HepG2 (cell line): ENCODE measurements around the gene NPAS2. TPM values are rescaled to one million over a fixed set of nuclear protein-coding genes. Genes with fewer than 3 reads are reported as not detected.

ENCODE experiments used
- ATAC-seq: fragments of 200-7000 bp; cut with Tn5 transposase; 3 replicates; pipeline ENCODE4 v1.9.1; 2020; ENCODE audit warnings: mild to moderate bottlenecking, moderate library complexity
- BruUV-seq: library from RNA; stranded (reverse); fragments of 400-500 nt; replicated peaks from 2 replicates; lab custom pipeline; 2021; lab: Mats Ljungman, UMichigan
- CTCF ChIA-PET: fragments of 300-600 bp; formaldehyde crosslinking; extraction: SDS; loops from one replicate; lab custom pipeline; 2021; ENCODE audit warnings: low total read pairs, inconsistent platforms, low intra/inter-chr PET ratio; lab: Yijun Ruan, JAX
- POLR2A ChIA-PET: fragments of 350-600 bp; sonication (Branson Sonifier 250); formaldehyde crosslinking; loops from one replicate; lab custom pipeline; 2020; ENCODE audit warnings: antibody characterized with exemption, inconsistent platforms; lab: Yijun Ruan, JAX
- DNase-seq: peaks from one replicate; pipeline ENCODE4 v3.0.0-alpha.2; 2015; ENCODE audit warnings: low spot score
- FAIRE-seq: peaks from 3 replicates; lab custom pipeline; 2011; peaks lifted over from hg19 to GRCh38; lab: Jason Lieb, UNC
- H2AFZ ChIP-seq: one replicate; pipeline ENCODE4 v1.6.1; 2011; ENCODE audit warnings: low read length, inconsistent platforms
- H3K27ac ChIP-seq: fragments of 300-600 bp; 3 replicates; pipeline ENCODE4 v1.8.0; 2011; ENCODE audit warnings: mixed run types, mild to moderate bottlenecking, mixed read lengths, low read length, inconsistent platforms; ENCODE audit not compliant: insufficient read depth; ENCODE audit errors: extremely low read length
- H3K27me3 ChIP-seq, 2 experiments: fragments of 200-600 bp in 1 of 2; 2 replicates in 1 of 2; 3 replicates in 1 of 2; pipeline versions ENCODE4 v1.6.0 to v1.8.0; 2011; ENCODE audit warnings: low read length in 2 of 2, mild to moderate bottlenecking in 2 of 2, moderate library complexity in 2 of 2, inconsistent platforms in 1 of 2; ENCODE audit not compliant: insufficient read depth in 2 of 2, control insufficient read depth in 1 of 2
- H3K36me3 ChIP-seq, 2 experiments: fragments of 200-600 bp in 1 of 2; replicated peaks in 1 of 2; 2 replicates in 1 of 2; 3 replicates in 1 of 2; pipeline versions ENCODE4 v1.5.1 to v1.8.0; 2011; ENCODE audit warnings: low read length in 2 of 2, inconsistent platforms in 1 of 2; ENCODE audit not compliant: insufficient read depth in 2 of 2, control insufficient read depth in 1 of 2
- H3K4me1 ChIP-seq: 2 replicates; pipeline ENCODE4 v1.5.1; 2012; ENCODE audit warnings: low read length, inconsistent platforms; ENCODE audit not compliant: insufficient read depth
- H3K4me2 ChIP-seq: 2 replicates; pipeline ENCODE4 v1.6.0; 2011; ENCODE audit warnings: low read depth, low read length, inconsistent platforms
- H3K4me3 ChIP-seq, 3 experiments: fragments of 200-600 bp in 1 of 3; sonication (generic), shearing (Covaris generic) in 1 of 3; replicated peaks in 1 of 3; 2 replicates each; pipeline ENCODE4 v1.5.1; 2011 to 2016; ENCODE audit warnings: low read length in 3 of 3, inconsistent platforms in 2 of 3, low read depth in 2 of 3, mild to moderate bottlenecking in 2 of 3, control low read depth in 1 of 3, mixed read lengths in 1 of 3; ENCODE audit not compliant: insufficient read depth in 1 of 3
- H3K79me2 ChIP-seq: one replicate; pipeline ENCODE4 v1.6.1; 2011; ENCODE audit warnings: low read length, inconsistent platforms; ENCODE audit not compliant: insufficient read depth
- H3K9ac ChIP-seq: 2 replicates; pipeline ENCODE4 v1.6.0; 2011; ENCODE audit warnings: mild to moderate bottlenecking, low read depth, low read length, inconsistent platforms; ENCODE audit not compliant: insufficient read depth
- H3K9me3 ChIP-seq: 2 replicates; pipeline ENCODE4 v1.5.1; 2012; ENCODE audit warnings: mild to moderate bottlenecking, low read length
- H4K20me1 ChIP-seq: 2 replicates; pipeline ENCODE4 v1.6.0; 2011; ENCODE audit warnings: inconsistent platforms, mild to moderate bottlenecking, low read length, moderate library complexity; ENCODE audit not compliant: insufficient read depth
- CAMTA2 ChIP-seq: sonication (generic); formaldehyde crosslinking; IDR thresholded peaks from 2 replicates; pipeline ENCODE4 v1.4.0; 2020; ENCODE audit warnings: mild to moderate bottlenecking, missing genetic modification reagents, borderline replicate concordance
- TOPORS ChIP-seq: sonication (generic); formaldehyde crosslinking; IDR thresholded peaks from 2 replicates; pipeline ENCODE4 v1.8.0; 2023; ENCODE audit warnings: mild to moderate bottlenecking, missing genetic modification reagents
- ZFP82 ChIP-seq: sonication (generic); formaldehyde crosslinking; IDR thresholded peaks from 2 replicates; pipeline ENCODE4 v1.5.1; 2020; ENCODE audit warnings: mild to moderate bottlenecking, missing genetic modification reagents, borderline replicate concordance
- ZKSCAN5 ChIP-seq: sonication (generic); formaldehyde crosslinking; IDR thresholded peaks from 2 replicates; pipeline ENCODE4 v1.5.1; 2020; ENCODE audit warnings: mild to moderate bottlenecking, missing genetic modification reagents
- ZNF605 ChIP-seq: sonication (generic); formaldehyde crosslinking; IDR thresholded peaks from 2 replicates; pipeline ENCODE4 v1.8.0; 2022; ENCODE audit warnings: mild to moderate bottlenecking, missing genetic modification reagents
- ZNF781 ChIP-seq: sonication (generic); formaldehyde crosslinking; IDR thresholded peaks from 2 replicates; pipeline ENCODE4 v1.5.1; 2020; ENCODE audit warnings: borderline replicate concordance, mild to moderate bottlenecking, missing genetic modification reagents; ENCODE audit errors: not compliant biosample characterization
- ZNF816 ChIP-seq: sonication (generic); formaldehyde crosslinking; IDR thresholded peaks from 2 replicates; pipeline ENCODE4 v1.8.0; 2022; ENCODE audit warnings: missing genetic modification reagents, mild to moderate bottlenecking, borderline replicate concordance
- WGBS: methylation state at CpG from one replicate; pipeline ENCODE4 v1.1.6; 2017; ENCODE audit warnings: low lambda C conversion rate; 5-methylcytosine and 5-hydroxymethylcytosine counted together
- in situ Hi-C: cut with HindIII; loops from 2 replicates; pipeline ENCODE4 v1.10.0; 2017; ENCODE audit warnings: low pct_unique_long_range_greater_than_20kb; ENCODE audit not compliant: extremely low pct_ligation_motif_present
- intact Hi-C: fragments of 100-400 bp; cut with micrococcal nuclease; formaldehyde crosslinking; loops from one replicate; pipeline ENCODE4 v1.10.0; 2022; ENCODE audit not compliant: unreplicated experiment
- polyA plus RNA-seq, 8 experiments: library from polyadenylated mRNA; depleted of rRNA in 3 of 8; stranded (reverse) in 7 of 8; unstranded in 1 of 8; fragments of >200 nt; fragmentation: Illumina TruSeq in 4 of 8; extraction: Trizol in 4 of 8; gene quantifications; 2 replicates each; pipeline versions ENCODE4 v1.2.1 to v1.2.3, GENCODE V29; 2011 to 2016; ENCODE audit warnings: low read depth in 4 of 8, missing spikeins in 1 of 8, mixed read lengths in 1 of 8; ENCODE audit not compliant: insufficient read depth in 1 of 8
- total RNA-seq, 5 experiments: library from RNA; depleted of rRNA; stranded (reverse); fragments of >200 nt; fragmentation: Illumina TruSeq; extraction: Trizol; gene quantifications; 2 replicates each; pipeline ENCODE4 v1.2.3, GENCODE V29; 2016; ENCODE audit warnings: low read depth in 1 of 5
- TF ChIP-seq, protein P1 (sequence below): sonication (generic); formaldehyde crosslinking; IDR thresholded peaks from 2 replicates; pipeline ENCODE4 v1.8.0; 2022; ENCODE audit warnings: mild to moderate bottlenecking, missing genetic modification reagents, moderate library complexity
- TF ChIP-seq, protein P2 (sequence below): sonication (generic); formaldehyde crosslinking; conservative IDR thresholded peaks from 2 replicates; pipeline ENCODE4 v1.4.0; 2020; ENCODE audit warnings: missing genetic modification reagents
- TF ChIP-seq, protein P3 (sequence below): sonication (generic); formaldehyde crosslinking; IDR thresholded peaks from 2 replicates; pipeline ENCODE4 v1.4.0; 2020; ENCODE audit warnings: mild to moderate bottlenecking, missing genetic modification reagents

The NPAS2 gene
- total and polyA plus RNA-seq, 2 of the 13 experiments (the other 11 are each of a cell fraction or from before 2014, with no cell fraction given) = 14.8 to 37.5 TPM

DNA sequence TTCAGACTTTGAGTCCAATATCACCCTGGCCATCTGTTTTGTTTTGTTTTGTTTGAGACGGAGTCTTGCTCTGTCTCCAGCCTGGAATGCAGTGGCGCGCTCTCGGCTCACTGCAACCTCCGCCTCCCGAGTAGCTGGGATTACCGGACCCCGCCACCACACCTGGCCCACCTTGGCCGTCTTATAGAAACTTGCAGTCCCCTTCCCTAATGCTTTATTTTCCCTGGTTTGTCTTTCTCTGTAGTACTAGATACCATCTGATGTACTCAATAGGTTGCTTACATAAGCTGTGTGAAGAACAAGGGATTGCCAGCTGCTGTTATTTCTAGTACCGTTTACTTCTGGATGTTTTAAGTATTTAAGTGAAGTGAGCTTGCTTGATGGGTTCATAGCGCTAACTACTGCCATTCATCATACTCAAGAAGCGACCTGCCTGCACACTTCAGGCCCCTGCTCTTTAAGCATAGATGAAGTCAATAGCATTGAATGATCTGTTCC, 183.4 kb downstream of the NPAS2 start:
- H3K27me3 ChIP-seq = no peaks in the 10 kb centered on the region; a peak in 1 of 5 replicates
- intact Hi-C loops (no loop called here), in situ Hi-C loops (no loop called here)
- peaks cover 39% of the 10 kb centered on the region for H3K79me2 ChIP-seq
- DNase-seq (peak; percentile 18), FAIRE-seq (no peak), ATAC-seq (no peak; the same call in 2 of the 3 replicates)
- peak overlapping the region; percentile 91 for H3K4me2 ChIP-seq
- peak overlapping the region; percentile 79 for H3K27ac ChIP-seq
- H2AFZ ChIP-seq = no peak overlapping the region
- peaks cover 55% of the 10 kb centered on the region for H4K20me1 ChIP-seq
- H3K36me3 ChIP-seq = peaks cover 23 to 51% of the 10 kb centered on the region in 2 experiments
- 9% methylated on average over 12 of the region's 12 CpGs for WGBS
- ChIA-PET POLR2A (interaction anchor here (1.0 to 3.1 kb wide), 7 partner anchors 9 to 441 kb away, joined by 3 to 41 read pairs (median 6); partner anchors contain the start of genes PDCL3 and TBC1D8), CTCF (no interaction called here)
- H3K9me3 ChIP-seq = no peaks in the 10 kb centered on the region
- no TSS peak for BruUV-seq
- peak overlapping the region; percentile 81 to 96 (median 91) for H3K4me3 ChIP-seq
- peaks cover 43% of the 10 kb centered on the region for H3K4me1 ChIP-seq
- peak overlapping the region; percentile 97 for H3K9ac ChIP-seq
- TF ChIP-seq ZFP82 (CRISPR knock-in tag) (0 out of 2 replicates have a peak, but pooled peaks have one; percentile 58), CAMTA2 (CRISPR knock-in tag) (no peak), TOPORS (CRISPR knock-in tag) (0 out of 2 replicates have a peak, but pooled peaks have one; percentile 2), ZNF605 (CRISPR knock-in tag) (no peak), ZNF816 (CRISPR knock-in tag) (0 out of 2 replicates have a peak, but pooled peaks have one; percentile 35), ZKSCAN5 (CRISPR knock-in tag) (0 out of 2 replicates have a peak, but pooled peaks have one; percentile 36), ZNF781 (CRISPR knock-in tag) (peak; percentile 46)
- TF ChIP-seq, protein P1, sequence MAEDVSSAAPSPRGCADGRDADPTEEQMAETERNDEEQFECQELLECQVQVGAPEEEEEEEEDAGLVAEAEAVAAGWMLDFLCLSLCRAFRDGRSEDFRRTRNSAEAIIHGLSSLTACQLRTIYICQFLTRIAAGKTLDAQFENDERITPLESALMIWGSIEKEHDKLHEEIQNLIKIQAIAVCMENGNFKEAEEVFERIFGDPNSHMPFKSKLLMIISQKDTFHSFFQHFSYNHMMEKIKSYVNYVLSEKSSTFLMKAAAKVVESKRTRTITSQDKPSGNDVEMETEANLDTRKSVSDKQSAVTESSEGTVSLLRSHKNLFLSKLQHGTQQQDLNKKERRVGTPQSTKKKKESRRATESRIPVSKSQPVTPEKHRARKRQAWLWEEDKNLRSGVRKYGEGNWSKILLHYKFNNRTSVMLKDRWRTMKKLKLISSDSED = no peak
- TF ChIP-seq, protein P2, sequence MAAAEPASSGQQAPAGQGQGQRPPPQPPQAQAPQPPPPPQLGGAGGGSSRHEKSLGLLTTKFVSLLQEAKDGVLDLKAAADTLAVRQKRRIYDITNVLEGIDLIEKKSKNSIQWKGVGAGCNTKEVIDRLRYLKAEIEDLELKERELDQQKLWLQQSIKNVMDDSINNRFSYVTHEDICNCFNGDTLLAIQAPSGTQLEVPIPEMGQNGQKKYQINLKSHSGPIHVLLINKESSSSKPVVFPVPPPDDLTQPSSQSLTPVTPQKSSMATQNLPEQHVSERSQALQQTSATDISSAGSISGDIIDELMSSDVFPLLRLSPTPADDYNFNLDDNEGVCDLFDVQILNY = no peak
- TF ChIP-seq, protein P3, sequence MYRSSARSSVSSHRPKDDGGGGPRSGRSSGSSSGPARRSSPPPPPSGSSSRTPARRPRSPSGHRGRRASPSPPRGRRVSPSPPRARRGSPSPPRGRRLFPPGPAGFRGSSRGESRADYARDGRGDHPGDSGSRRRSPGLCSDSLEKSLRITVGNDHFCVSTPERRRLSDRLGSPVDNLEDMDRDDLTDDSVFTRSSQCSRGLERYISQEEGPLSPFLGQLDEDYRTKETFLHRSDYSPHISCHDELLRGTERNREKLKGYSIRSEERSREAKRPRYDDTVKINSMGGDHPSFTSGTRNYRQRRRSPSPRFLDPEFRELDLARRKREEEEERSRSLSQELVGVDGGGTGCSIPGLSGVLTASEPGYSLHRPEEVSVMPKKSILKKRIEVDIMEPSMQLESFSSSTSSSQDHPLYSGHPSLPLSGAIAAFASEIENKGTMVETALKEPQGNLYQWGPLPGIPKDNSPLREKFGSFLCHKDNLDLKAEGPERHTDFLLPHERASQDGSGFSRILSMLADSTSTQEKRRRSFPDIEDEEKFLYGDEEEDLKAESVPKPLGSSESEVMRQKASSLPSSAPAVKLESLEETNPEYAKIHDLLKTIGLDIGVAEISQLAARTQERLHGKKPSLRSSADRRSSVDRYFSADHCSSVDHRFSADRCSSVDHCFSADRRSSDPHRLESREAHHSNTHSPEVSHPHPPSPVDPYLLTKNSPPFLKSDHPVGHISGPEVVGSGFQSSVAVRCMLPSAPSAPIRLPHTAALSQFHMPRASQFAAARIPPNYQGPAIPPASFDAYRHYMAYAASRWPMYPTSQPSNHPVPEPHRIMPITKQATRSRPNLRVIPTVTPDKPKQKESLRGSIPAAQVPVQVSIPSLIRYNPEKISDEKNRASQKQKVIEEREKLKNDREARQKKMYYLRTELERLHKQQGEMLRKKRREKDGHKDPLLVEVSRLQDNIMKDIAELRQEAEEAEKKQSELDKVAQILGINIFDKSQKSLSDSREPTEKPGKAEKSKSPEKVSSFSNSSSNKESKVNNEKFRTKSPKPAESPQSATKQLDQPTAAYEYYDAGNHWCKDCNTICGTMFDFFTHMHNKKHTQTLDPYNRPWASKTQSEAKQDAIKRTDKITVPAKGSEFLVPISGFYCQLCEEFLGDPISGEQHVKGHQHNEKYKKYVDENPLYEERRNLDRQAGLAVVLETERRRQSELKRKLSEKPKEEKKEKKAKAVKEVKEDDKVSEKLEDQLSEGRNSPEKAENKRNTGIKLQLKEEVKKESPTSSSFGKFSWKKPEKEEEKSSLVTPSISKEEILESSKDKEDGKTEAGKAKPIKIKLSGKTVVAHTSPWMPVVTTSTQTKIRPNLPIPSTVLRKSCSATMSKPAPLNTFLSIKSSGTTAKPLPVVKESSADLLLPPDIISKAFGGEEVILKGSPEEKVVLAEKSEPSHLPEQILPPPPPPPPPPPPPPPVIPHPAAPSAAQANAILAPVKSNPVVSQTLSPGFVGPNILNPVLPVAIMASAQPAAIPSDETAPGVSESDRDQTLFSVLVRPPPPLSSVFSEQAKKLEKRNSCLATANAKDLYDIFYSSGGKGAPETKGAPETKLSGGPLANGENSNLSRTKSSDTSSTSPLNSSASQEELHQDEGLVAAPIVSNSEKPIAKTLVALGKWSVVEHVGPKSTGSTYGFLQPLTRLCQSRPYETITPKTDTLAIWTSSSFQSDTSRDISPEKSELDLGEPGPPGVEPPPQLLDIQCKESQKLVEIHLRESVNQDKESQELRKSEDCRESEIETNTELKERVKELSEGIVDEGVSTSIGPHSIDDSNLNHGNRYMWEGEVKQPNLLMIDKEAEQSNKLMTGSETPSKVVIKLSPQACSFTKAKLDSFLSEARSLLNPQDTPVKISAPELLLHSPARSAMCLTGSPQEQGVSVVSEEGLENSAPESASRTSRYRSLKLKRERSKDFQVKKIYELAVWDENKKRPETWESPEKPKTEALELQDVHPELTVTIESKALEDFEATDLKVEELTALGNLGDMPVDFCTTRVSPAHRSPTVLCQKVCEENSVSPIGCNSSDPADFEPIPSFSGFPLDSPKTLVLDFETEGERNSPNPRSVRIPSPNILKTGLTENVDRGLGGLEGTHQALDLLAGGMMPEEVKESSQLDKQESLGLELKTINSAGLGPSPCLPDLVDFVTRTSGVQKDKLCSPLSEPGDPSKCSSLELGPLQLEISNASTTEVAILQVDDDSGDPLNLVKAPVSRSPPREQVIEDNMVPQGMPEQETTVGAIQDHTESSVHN (CRISPR knock-in tag) = no peak
